HG02840 (cell line): ENCODE data around the gene ENTPD7.

Experiments
- ATAC-seq: cut with Tn5 transposase; IDR thresholded peaks from one replicate; pipeline ENCODE4 v1.9.1; 2021; ENCODE audit warnings: mild to moderate bottlenecking, moderate library complexity, moderate number of reproducible peaks; ENCODE audit not compliant: unreplicated experiment, low FRiP score

Gene ENTPD7

GRCh38 chr10:99647601-99648151, 11.6 kb upstream of the ENTPD7 start:
- no peak for ATAC-seq

GRCh38 chr10:99648717-99649116, 10.6 kb upstream of the ENTPD7 start:
- no peak for ATAC-seq

- ATAC-seq: no peak
Observed at GRCh38 chr10:99652800-99653390, 6.4 kb upstream of the ENTPD7 start.

GRCh38 chr10:99654390-99655175, 4.7 kb upstream of the ENTPD7 start:
- no peak for ATAC-seq

GRCh38 chr10:99656199-99657064, 2.9 kb upstream of the ENTPD7 start:
- no peak for ATAC-seq

- no peak for ATAC-seq
Observed at GRCh38 chr10:99658622-99659030, 683 bp upstream of the ENTPD7 start.

GRCh38 chr10:99659868-99660366, 608 bp downstream of the ENTPD7 start:
- ATAC-seq: no peak

- no peak for ATAC-seq
Observed at GRCh38 chr10:99660662-99661376, 1.5 kb downstream of the ENTPD7 start.

GRCh38 chr10:99661377-99661763, 2.1 kb downstream of the ENTPD7 start:
- ATAC-seq: no peak

GRCh38 chr10:99665304-99665703, 6.0 kb downstream of the ENTPD7 start:
- no peak for ATAC-seq

GRCh38 chr10:99667108-99667751, 7.9 kb downstream of the ENTPD7 start:
- ATAC-seq: no peak

- no peak for ATAC-seq
Observed at GRCh38 chr10:99671386-99671785, 12.1 kb downstream of the ENTPD7 start.

GRCh38 chr10:99672884-99673283, 13.6 kb downstream of the ENTPD7 start:
- ATAC-seq: no peak

GRCh38 chr10:99673492-99673891, 14.2 kb downstream of the ENTPD7 start:
- ATAC-seq: no peak

- no peak for ATAC-seq
Observed at GRCh38 chr10:99674762-99675161, 15.5 kb downstream of the ENTPD7 start.

GRCh38 chr10:99676426-99676825, 17.1 kb downstream of the ENTPD7 start:
- ATAC-seq: no peak

- ATAC-seq: no peak
Observed at GRCh38 chr10:99676895-99677294, 17.6 kb downstream of the ENTPD7 start.

GRCh38 chr10:99678921-99679320, 19.6 kb downstream of the ENTPD7 start:
- no peak for ATAC-seq

GRCh38 chr10:99681553-99681952, 22.2 kb downstream of the ENTPD7 start:
- ATAC-seq: no peak

- ATAC-seq: no peak
Observed at GRCh38 chr10:99682032-99682431, 22.7 kb downstream of the ENTPD7 start.
